Activated gamma-delta T cell treated with anti-CD3 and anti-CD28 coated beads, Interleukin-2, amount 50 U/mL, for 16 hours (primary cell): Measurements from ENCODE around the gene VMO1.

Experiments
- DNase-seq: peaks from one replicate; pipeline ENCODE4 v3.0.0-alpha.2; 2020; ENCODE audit warnings: low read depth

Gene VMO1

DNA sequence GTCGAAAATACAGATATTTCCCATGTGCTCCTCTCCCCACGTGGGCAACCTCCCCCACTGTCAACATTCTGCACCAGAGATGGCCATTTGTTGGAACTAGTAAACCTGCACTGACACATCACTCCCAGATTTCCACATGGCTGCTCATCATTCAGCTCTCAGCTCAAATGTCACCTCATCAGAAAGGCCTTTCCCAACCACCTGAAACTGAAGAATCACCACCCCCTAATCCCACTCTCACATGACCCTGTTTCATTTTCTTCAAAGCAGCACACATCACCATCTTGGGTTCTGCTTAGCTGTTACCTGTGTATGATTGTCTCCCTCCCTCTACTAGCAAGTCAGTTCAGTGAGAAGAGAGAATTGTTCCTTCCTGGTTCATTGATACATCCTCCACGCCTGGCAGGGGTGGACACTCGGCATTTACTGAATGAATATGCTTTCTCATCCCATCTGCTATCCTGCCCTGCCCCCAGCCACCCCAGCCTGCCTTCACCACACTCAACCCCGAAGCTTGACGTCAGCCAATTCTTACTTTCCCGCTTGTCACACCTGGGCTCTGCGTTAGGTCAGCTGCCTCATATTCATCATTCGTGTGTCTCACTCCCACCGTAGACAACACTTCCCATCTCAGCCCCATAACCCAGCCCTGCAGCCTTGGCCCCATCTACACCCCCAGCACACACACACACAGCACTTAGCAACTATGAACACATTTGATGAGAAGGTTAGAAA is 14.5 kb upstream of the VMO1 start:
- no peak for DNase-seq

GRCh38 chr17:4796552-4796920 is 10.4 kb upstream of the VMO1 start:
- no peak for DNase-seq

DNA sequence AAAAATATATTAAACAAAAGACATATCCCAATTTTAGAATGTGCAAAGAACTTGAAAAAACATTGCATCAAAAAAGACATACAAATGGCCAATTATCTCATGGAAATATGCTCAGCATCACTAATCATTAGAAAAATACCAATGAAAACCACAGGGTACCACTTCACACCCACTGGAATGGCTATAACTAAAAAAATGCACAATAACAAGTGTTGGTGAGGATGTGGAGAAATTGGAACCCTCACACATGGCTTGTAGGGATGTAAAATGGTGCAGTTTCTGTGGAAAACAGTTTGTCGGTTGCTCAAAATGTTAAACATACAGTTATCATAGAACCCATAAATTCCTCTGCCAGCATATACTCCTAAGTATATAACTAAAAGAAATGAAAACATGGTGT is 9.0 kb upstream of the VMO1 start:
- DNase-seq: no peak

DNA sequence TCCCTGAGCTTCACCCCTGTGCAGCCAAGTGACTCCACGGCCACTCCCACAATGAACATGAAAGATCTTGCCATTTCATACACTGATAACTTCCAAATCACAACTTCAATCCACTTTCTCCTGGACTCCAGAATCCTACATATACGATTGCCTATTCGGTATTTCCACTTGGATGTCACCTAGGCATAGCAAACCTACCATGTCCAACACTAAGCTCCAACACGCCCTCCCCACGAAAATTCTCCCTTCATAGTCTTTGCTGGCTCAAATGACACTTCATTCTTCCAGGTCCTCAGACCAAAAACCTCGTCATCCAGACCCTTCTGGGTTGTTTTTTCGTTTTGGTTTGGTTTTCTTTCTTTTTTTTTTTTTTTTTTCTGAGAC is 4.5 kb upstream of the VMO1 start:
- no peak for DNase-seq

DNA sequence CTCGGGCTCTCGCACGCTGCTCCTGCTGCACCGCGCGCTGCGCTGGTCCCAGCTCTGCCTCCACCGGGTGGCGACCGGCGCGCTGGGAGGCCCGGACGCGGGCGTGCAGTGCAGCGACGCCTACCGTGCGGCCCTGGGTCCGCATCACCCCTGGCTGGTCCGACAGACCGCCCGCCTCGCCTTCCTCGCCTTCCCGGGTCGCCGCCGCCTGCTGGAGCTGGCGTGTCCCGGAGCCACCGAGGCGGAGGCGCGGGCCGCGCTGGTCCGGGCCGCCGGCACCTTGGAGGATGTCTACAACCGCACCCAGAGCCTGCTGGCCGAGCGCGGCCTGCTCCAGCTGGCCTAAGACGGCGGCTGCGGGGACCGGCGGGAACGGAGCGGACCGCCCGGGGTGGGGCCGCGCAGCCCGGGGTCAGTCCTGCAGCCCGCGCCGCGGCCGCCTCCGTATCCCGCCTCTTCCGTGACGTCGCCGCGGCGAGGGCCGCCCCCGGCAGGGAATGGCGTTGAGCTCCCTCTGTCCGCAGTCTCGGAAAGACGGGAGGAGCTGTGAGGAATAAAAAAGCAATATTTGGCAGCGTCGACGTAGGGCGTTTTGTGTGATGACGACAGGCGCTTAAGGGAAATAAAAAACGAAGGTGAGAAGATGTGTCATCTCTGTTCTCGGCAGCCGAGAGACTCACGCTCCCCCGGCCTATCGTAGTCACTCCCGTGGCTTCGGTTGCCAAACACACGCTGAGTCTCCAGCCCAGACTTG is 4.0 kb upstream of the VMO1 start:
- peak; percentile 59 for DNase-seq

GRCh38 chr17:4789701-4789950 is 3.5 kb upstream of the VMO1 start:
- DNase-seq: no peak

- DNase-seq: no peak
Observed at GRCh38 chr17:4788807-4789700, 2.9 kb upstream of the VMO1 start, which contains the start of gene GLTPD2. Gene GLTPD2 (plus strand): TSS chr17:4788964. CDS start chr17:4789012, 48 bp downstream.

DNA sequence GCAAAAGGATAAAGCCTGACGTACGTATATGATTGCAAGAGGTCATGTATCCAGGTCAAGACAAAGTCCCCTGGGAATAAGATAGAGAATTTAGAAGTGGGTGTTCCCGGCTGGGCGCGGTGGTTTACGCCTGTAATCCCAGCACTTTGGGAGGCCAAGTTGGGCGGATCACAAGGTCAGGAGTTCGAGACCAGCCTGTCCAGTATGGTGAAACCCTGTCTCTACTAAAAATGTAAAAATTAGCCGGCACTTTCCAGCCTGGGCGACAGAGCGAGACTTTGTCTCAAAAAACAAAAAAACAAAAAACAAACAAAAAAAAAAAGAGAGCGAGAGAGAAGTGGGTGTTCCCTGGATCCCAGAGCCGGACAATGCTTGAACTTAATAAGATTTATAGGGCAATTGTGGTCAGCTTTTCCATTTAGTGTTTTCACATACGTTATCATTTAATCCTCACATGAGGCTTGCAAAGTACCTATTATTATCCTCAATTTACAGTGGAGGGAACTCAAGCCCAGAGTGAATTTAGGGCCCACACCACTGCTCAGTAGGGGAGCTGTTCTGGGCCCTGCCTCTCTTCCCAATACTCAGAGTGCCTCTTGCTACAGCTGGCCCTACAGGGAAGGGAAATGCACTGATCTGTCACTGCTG is 2.1 kb upstream of the VMO1 start:
- DNase-seq: no peak

DNA sequence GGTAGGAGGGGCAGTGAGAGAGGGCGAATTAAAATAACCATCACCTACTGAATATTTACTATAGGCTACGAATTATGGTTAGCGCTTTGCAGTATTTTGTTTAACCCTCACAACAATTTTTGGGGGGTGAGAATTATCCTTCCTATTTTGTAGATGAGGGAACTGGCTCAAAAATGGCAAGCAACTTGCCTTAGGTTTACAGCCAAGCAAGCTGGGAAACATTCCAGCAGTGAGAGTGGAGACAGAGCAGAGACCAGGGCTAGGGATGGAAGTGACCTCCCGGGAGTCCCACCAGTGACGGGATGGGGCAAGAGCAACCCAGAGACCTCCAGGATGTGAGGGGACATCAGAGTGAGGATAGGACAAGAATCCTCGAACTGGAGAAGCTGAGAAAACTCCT is 352 bp upstream of the VMO1 start:
- no peak for DNase-seq

- DNase-seq: no peak
Observed at GRCh38 chr17:4785311-4786105, 656 bp downstream of the VMO1 start.

- DNase-seq: no peak
Observed at GRCh38 chr17:4782652-4783051, 3.5 kb downstream of the VMO1 start.

GRCh38 chr17:4780325-4780955 is 5.7 kb downstream of the VMO1 start:
- DNase-seq: no peak

- DNase-seq: no peak
Observed at GRCh38 chr17:4777969-4778760, 8.0 kb downstream of the VMO1 start.

- no peak for DNase-seq
Observed at GRCh38 chr17:4772235-4772613, 13.9 kb downstream of the VMO1 start.

- DNase-seq: no peak
Observed at GRCh38 chr17:4771519-4772234, 14.5 kb downstream of the VMO1 start, which contains the start of gene TM4SF5. Gene TM4SF5 (plus strand): TSS chr17:4771886. CDS start chr17:4771923, 37 bp downstream.

GRCh38 chr17:4769628-4770027 is 16.5 kb downstream of the VMO1 start:
- DNase-seq: no peak

- DNase-seq: no peak
Observed at GRCh38 chr17:4768298-4768697, 17.9 kb downstream of the VMO1 start.

DNA sequence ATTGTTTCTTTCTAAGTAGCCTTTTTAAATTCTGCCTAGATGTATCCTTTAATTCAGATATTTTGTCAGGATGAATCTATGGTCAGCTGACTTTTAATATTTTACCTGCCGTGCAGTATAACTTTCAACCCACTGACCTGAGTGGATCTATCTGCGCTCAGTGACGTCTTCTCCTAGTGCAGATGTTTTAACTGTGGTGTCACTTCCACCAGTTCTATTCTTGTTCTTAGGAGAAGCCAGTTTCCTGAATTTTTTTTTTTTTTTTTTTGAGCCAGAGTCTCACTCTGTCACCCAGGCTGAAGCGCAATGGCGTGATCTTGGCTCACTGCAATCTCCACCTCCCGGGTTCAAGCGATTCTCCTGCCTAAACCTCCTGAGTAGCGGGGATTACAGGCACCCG is 19.4 kb downstream of the VMO1 start:
- DNase-seq: no peak

DNA sequence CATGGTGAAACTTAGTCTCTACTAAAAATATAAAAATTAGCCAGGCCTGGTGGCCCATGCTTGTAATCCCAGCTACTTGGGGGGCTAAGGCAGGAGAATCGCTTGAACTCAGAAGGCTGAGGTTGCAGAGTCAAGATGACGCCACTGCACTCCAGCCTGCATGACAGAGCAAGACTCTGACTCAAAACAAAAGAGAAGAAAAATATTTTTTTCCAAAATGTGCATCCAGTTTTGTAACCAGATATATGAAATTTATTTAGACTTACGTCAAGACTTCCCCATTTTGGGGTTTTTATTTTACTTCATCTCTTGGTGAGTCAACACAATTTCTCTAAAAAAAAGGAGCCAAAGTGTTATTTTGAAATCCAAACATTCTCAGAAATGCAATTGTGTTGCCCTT is 20.0 kb downstream of the VMO1 start:
- DNase-seq: no peak

- no peak for DNase-seq
Observed at GRCh38 chr17:4764595-4764994, 21.6 kb downstream of the VMO1 start.
